Caco-2 (cell line): ENCODE results near the gene SGCD. TPM values are rescaled to one million over a fixed set of nuclear protein-coding genes. Genes with fewer than 3 reads are reported as not detected.

Source experiments
- BruUV-seq: library from RNA; stranded (reverse); fragments of 400-500 nt; replicated peaks from 2 replicates; lab custom pipeline; 2021; lab: Mats Ljungman, UMichigan
- CTCF ChIA-PET: fragments of 300-600 bp; sonication (Branson Sonifier 250); formaldehyde crosslinking; loops from one replicate; lab custom pipeline; 2022; ENCODE audit warnings: antibody characterized with exemption; lab: Charles Lee
- POLR2A ChIA-PET: fragments of 300-600 bp; sonication (Branson Sonifier 250); formaldehyde crosslinking; loops from one replicate; lab custom pipeline; 2022; ENCODE audit warnings: antibody characterized with exemption; lab: Charles Lee
- DNase-seq, 2 experiments: peaks; one replicate each; pipeline versions ENCODE4 v3.0.0 to v3.0.0-alpha.2; 2020 to 2022
- H3K27me3 ChIP-seq: replicated peaks from 2 replicates; pipeline ENCODE4 v1.6.0; 2011; ENCODE audit warnings: low read length; ENCODE audit not compliant: control insufficient read depth, insufficient read depth
- H3K36me3 ChIP-seq: 2 replicates; pipeline ENCODE4 v1.5.1; 2011; ENCODE audit warnings: low read length; ENCODE audit not compliant: control insufficient read depth, insufficient read depth
- H3K4me1 ChIP-seq: fragments of 250-450 bp; sonication (Bioruptor Pico); 2 replicates; pipeline ENCODE4 v1.5.1; 2020; ENCODE audit warnings: mild to moderate bottlenecking
- H3K4me3 ChIP-seq: 2 replicates; pipeline ENCODE4 v1.5.1; 2011; ENCODE audit warnings: low read depth, mild to moderate bottlenecking, control low read depth, low read length
- H3K9me3 ChIP-seq: fragments of 250-450 bp; sonication (Bioruptor Pico); 2 replicates; pipeline ENCODE4 v1.5.1; 2020; ENCODE audit warnings: mild to moderate bottlenecking, moderate library complexity
- H3K27ac Mint-ChIP-seq: one replicate; pipeline ENCODE4 v1.8.0; 2022; ENCODE audit warnings: mixed read lengths; ENCODE audit not compliant: unreplicated experiment
- H3K27me3 Mint-ChIP-seq: one replicate; pipeline ENCODE4 v1.8.0; 2022; ENCODE audit warnings: mixed read lengths; ENCODE audit not compliant: insufficient read depth, unreplicated experiment
- H3K36me3 Mint-ChIP-seq: one replicate; pipeline ENCODE4 v1.8.0; 2022; ENCODE audit warnings: mild to moderate bottlenecking, mixed read lengths; ENCODE audit not compliant: insufficient read depth, unreplicated experiment
- H3K4me1 Mint-ChIP-seq: one replicate; pipeline ENCODE4 v1.8.0; 2022; ENCODE audit warnings: low read depth, mixed read lengths; ENCODE audit not compliant: unreplicated experiment
- H3K4me3 Mint-ChIP-seq: one replicate; pipeline ENCODE4 v1.8.0; 2022; ENCODE audit warnings: mild to moderate bottlenecking, moderate library complexity, mixed read lengths; ENCODE audit not compliant: unreplicated experiment
- H3K9me3 Mint-ChIP-seq: one replicate; pipeline ENCODE4 v1.8.0; 2022; ENCODE audit warnings: mixed read lengths; ENCODE audit not compliant: unreplicated experiment
- intact Hi-C: fragments of 100-400 bp; cut with micrococcal nuclease; formaldehyde crosslinking; loops from one replicate; pipeline ENCODE4 v1.10.0; 2022; ENCODE audit not compliant: unreplicated experiment
- total RNA-seq: library from RNA; stranded (reverse); gene quantifications from 2 replicates; pipeline ENCODE4 v1.2.3, GENCODE V29; 2022
- TF ChIP-seq, protein P1 (sequence below), 2 experiments: fragments of 200-600 bp in 1 of 2; IDR thresholded peaks; 1 replicate in 1 of 2; 2 replicates in 1 of 2; pipeline versions ENCODE4 v1.5.1 to v1.8.0; 2011 to 2022; ENCODE audit warnings: antibody characterized with exemption in 1 of 2, control low read depth in 1 of 2, inconsistent platforms in 1 of 2, low read depth in 1 of 2, low read length in 1 of 2, mild to moderate bottlenecking in 1 of 2, moderate library complexity in 1 of 2; ENCODE audit not compliant: insufficient read depth in 1 of 2, severe bottlenecking in 1 of 2, unreplicated experiment in 1 of 2

Gene SGCD
- total RNA-seq, 1 experiment from 2014 or later = 0.20 TPM

DNA sequence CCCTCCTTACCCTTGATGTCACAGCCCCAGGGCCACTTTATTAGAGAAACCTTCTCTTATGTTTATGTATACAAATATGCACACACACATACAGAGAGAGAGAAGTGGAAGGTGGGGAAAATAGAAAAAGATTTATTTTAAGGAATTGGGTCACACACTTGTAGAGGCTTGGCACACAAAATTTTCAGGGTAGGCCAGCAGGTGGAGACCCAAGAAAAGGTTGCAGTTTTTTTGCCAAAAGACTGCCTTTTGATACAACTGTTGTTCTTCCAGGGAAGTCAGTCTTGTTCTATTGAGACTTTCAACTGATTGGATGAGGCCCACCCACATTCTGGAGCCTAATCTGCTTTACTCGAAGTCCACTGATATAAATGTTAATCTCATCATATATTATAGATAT, 392.0 kb downstream of the SGCD start:
- no peak overlapping the region for H3K27ac Mint-ChIP-seq
- Histone ChIP-seq H3K27me3 (no peaks in the 10 kb centered on the region), H3K36me3 (no peaks in the 10 kb centered on the region), H3K4me3 (no peak overlapping the region), H3K4me1 (no peaks in the 10 kb centered on the region), H3K9me3 (no peaks in the 10 kb centered on the region)
- H3K27me3 Mint-ChIP-seq = peaks cover 2% of the 10 kb centered on the region
- TF ChIP-seq, protein P1, sequence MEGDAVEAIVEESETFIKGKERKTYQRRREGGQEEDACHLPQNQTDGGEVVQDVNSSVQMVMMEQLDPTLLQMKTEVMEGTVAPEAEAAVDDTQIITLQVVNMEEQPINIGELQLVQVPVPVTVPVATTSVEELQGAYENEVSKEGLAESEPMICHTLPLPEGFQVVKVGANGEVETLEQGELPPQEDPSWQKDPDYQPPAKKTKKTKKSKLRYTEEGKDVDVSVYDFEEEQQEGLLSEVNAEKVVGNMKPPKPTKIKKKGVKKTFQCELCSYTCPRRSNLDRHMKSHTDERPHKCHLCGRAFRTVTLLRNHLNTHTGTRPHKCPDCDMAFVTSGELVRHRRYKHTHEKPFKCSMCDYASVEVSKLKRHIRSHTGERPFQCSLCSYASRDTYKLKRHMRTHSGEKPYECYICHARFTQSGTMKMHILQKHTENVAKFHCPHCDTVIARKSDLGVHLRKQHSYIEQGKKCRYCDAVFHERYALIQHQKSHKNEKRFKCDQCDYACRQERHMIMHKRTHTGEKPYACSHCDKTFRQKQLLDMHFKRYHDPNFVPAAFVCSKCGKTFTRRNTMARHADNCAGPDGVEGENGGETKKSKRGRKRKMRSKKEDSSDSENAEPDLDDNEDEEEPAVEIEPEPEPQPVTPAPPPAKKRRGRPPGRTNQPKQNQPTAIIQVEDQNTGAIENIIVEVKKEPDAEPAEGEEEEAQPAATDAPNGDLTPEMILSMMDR (IDR thresholded peaks at IDR 0.05; ENCODE audit: insufficient read depth in 1 of 2, low read depth in 1 of 2, low read length in 1 of 2, severe bottlenecking in 1 of 2, unreplicated experiment in 1 of 2) = peak in 1 of 2 experiments; percentile 10
- intact Hi-C loops = loop anchor here (1.0 kb wide), 1 partner anchor 413 kb away; no protein-coding TSS in a partner anchor
- ChIA-PET POLR2A (no interaction called here), CTCF (no interaction called here)
- H3K4me3 Mint-ChIP-seq = no peak overlapping the region
- DNase-seq = no peak
- no peaks in the 10 kb centered on the region for H3K36me3 Mint-ChIP-seq
- no TSS peak for BruUV-seq
- H3K4me1 Mint-ChIP-seq = no peaks in the 10 kb centered on the region
- no peaks in the 10 kb centered on the region for H3K9me3 Mint-ChIP-seq

GRCh38 chr5:156722358-156722757, 395.4 kb downstream of the SGCD start:
- BruUV-seq = no TSS peak

DNA sequence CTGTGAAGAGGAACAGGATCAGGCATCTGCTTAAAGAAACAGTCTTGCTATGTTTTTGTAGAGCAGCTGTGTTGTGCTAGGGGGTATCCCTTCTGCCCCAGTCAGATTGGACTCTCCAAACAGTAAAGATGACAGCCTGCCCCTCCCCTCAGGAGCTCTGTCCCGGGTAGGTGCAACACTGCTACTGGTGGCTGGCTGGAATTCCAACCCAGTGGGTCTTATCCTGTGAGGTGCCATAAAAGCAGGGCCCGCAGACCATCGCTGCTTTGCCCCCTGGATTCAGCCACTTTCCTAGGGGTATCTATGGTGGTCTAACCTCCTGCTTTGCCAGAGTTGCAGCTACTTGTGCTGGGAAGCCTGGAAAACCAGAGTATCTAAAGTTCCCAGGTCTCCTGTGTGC, 408.5 kb downstream of the SGCD start:
- Histone ChIP-seq H3K4me3 (no peak overlapping the region), H3K4me1 (no peaks in the 10 kb centered on the region), H3K36me3 (no peaks in the 10 kb centered on the region), H3K9me3 (no peaks in the 10 kb centered on the region), H3K27me3 (no peaks in the 10 kb centered on the region)
- TF ChIP-seq, protein P1 (IDR thresholded peaks at IDR 0.05; ENCODE audit: insufficient read depth in 1 of 2, low read depth in 1 of 2, low read length in 1 of 2, severe bottlenecking in 1 of 2, unreplicated experiment in 1 of 2) = no peak
- no peaks in the 10 kb centered on the region for H3K9me3 Mint-ChIP-seq
- H3K4me3 Mint-ChIP-seq = no peak overlapping the region
- DNase-seq = no peak
- no peaks in the 10 kb centered on the region for H3K4me1 Mint-ChIP-seq
- ChIA-PET POLR2A (no interaction called here), CTCF (no interaction called here)
- H3K36me3 Mint-ChIP-seq = no peaks in the 10 kb centered on the region
- H3K27me3 Mint-ChIP-seq = no peaks in the 10 kb centered on the region
- no TSS peak for BruUV-seq
- no peak overlapping the region for H3K27ac Mint-ChIP-seq
- intact Hi-C loops = no loop called here

More at GRCh38 chr5:156722358-156722757, 395.4 kb downstream of the SGCD start:
- no peak overlapping the region for H3K4me3 ChIP-seq
- Mint-ChIP-seq H3K4me1 (no peaks in the 10 kb centered on the region), H3K27ac (no peak overlapping the region), H3K27me3 (peaks cover 2% of the 10 kb centered on the region), H3K36me3 (no peaks in the 10 kb centered on the region), H3K4me3 (no peak overlapping the region), H3K9me3 (no peaks in the 10 kb centered on the region)
- ChIA-PET POLR2A (no interaction called here), CTCF (interaction anchor here (0.6 kb wide), 1 partner anchor 8 kb away, joined by 6 read pairs; no protein-coding TSS in a partner anchor)
- no peak for DNase-seq
- H3K4me1 ChIP-seq = no peaks in the 10 kb centered on the region
- no peaks in the 10 kb centered on the region for H3K27me3 ChIP-seq
- 0 out of 2 replicates have a peak, but pooled peaks cover 1% of the 10 kb centered on the region for H3K9me3 ChIP-seq
- intact Hi-C loops = no loop called here
- TF ChIP-seq, protein P1 (IDR thresholded peaks at IDR 0.05; ENCODE audit: insufficient read depth in 1 of 2, low read depth in 1 of 2, low read length in 1 of 2, severe bottlenecking in 1 of 2, unreplicated experiment in 1 of 2) = no peak
- no peaks in the 10 kb centered on the region for H3K36me3 ChIP-seq
